Thoracic aorta (tissue), 2 donors: Measurements from ENCODE around the gene LSP1. TPM values are rescaled to one million over a fixed set of nuclear protein-coding genes. Genes with fewer than 3 reads are reported as not detected.

Experiments
- ATAC-seq: fragments of 150-250 bp; one replicate; pipeline ENCODE4 v1.8.0; 2017; ENCODE audit warnings: low read depth; ENCODE audit not compliant: insufficient number of reproducible peaks, low FRiP score
- DNase-seq: peaks from one replicate; pipeline ENCODE4 v3.0.0-alpha.2; 2020; ENCODE audit warnings: low spot score
- H3K27ac ChIP-seq, 2 donors: fragments of 200-600 bp; sonication (generic); 1 replicate in 1 of 2; 2 replicates in 1 of 2; pipeline ENCODE4 v1.5.1; 2016; ENCODE audit warnings: mild to moderate bottlenecking in 2 of 2, moderate library complexity in 2 of 2
- H3K27me3 ChIP-seq: fragments of 200-600 bp; sonication (generic); replicated peaks from 2 replicates; pipeline ENCODE4 v1.6.0; 2016; ENCODE audit warnings: mild to moderate bottlenecking; ENCODE audit not compliant: insufficient read depth
- H3K36me3 ChIP-seq: fragments of 200-600 bp; sonication (generic); one replicate; pipeline ENCODE4 v1.5.1; 2016
- H3K4me1 ChIP-seq, 2 donors: fragments of 200-600 bp; sonication (generic); 1 replicate in 1 of 2; 2 replicates in 1 of 2; pipeline versions ENCODE4 v1.5.1 to v1.6.0; 2016; ENCODE audit warnings: low read depth in 2 of 2, mild to moderate bottlenecking in 1 of 2; ENCODE audit not compliant: control insufficient read depth in 1 of 2
- H3K4me3 ChIP-seq: fragments of 200-600 bp; sonication (generic); 2 replicates; pipeline ENCODE4 v1.5.1; 2016; ENCODE audit warnings: mild to moderate bottlenecking
- H3K9me3 ChIP-seq: fragments of 200-600 bp; sonication (generic); 2 replicates; pipeline ENCODE4 v1.5.1; 2016
- CTCF ChIP-seq: fragments of 200-600 bp; sonication (generic); IDR thresholded peaks from one replicate; pipeline ENCODE4 v1.5.1; 2019; ENCODE audit warnings: antibody characterized with exemption
- total RNA-seq, 2 donors: library from RNA; depleted of rRNA; stranded (reverse); fragments of >200 nt; gene quantifications; one replicate each; pipeline versions ENCODE4 v1.1.0 to v1.2.3, GENCODE V29; 2016

Gene LSP1
- total RNA-seq, 2 donors from 2014 or later, result 23.6 to 40.5 TPM

DNA sequence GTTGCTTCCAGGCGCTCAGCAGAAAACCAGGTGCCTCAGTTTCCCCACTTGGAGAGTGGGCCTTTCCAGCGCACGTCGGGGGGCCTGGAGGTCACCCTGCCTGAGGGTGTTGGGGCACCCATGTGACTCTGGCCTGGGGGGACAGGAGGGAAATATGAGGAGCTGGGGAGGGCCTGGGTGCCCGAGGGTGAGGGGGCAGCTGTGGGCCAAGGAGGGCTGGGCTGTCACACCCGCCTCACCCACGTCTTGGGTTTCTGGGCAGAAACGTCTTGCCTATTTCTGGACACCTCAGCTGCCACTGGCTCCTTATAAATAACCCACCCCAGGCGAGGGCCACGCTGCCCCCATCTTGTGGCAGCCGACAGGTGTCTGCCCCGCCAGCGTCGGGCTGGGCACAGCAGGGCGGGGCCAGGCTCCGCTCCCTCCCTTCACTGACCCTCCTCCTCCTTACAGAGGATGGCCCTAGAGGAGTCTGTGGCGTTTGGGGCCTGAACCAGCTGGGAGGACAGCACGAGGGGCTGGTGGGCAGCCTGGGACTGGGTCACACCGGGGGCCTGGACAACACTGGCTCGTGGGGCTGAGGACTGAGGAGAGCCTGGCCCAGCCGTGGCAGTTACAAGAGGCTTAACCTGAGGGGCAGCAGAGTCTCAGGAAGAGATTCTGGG, 68.2 kb downstream of the LSP1 start:
- Histone ChIP-seq H3K27ac (no peak overlapping the region), H3K36me3 (no peaks in the 10 kb centered on the region), H3K27me3 (no peaks in the 10 kb centered on the region), H3K4me1 (no peaks in the 10 kb centered on the region), H3K9me3 (no peaks in the 10 kb centered on the region), H3K4me3 (no peak overlapping the region)
- no peak for ATAC-seq
- no peak for TF ChIP-seq CTCF
- DNase-seq, result no peak

DNA sequence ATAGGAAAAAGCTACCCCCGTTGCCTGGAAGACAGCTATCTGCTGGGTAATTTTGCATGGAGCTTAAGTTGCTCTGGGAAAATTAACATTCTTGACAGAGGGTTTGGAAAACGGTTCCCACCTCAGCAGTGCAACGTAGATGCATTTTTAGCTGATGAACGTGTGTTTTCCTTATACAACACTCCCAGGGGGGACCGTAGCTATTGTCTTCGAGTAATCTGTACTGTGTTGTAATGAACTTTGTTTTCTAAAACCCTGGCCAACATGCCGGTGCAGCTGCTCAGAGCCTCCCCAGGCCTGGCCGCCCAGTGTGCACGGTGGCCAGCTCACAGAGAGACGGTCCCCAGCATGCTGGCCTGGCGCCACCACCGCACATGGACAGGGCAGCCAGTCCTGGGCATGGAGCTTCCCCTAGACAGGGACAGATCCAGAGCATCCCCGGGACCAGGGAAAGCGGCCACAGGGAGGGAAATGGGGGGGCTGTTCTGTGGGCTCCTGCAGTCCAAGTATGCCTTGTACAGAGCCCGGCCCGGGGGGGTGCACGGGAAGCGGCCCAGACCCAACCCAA, 68.8 kb downstream of the LSP1 start:
- ATAC-seq (no peak), DNase-seq (no peak)
- H3K27ac ChIP-seq, result no peak overlapping the region
- no peak for TF ChIP-seq CTCF
- no peaks in the 10 kb centered on the region for H3K36me3 ChIP-seq
- no peaks in the 10 kb centered on the region for H3K9me3 ChIP-seq
- no peak overlapping the region for H3K4me3 ChIP-seq
- no peaks in the 10 kb centered on the region for H3K27me3 ChIP-seq
- H3K4me1 ChIP-seq, result no peaks in the 10 kb centered on the region

- ATAC-seq, result no peak
- Histone ChIP-seq H3K4me3 (no peak overlapping the region), H3K27ac (no peak overlapping the region), H3K27me3 (no peaks in the 10 kb centered on the region), H3K36me3 (no peaks in the 10 kb centered on the region), H3K4me1 (no peaks in the 10 kb centered on the region), H3K9me3 (no peaks in the 10 kb centered on the region)
- no peak for TF ChIP-seq CTCF
- DNase-seq, result no peak
Measured at GRCh38 chr11:1922481-1923081, 69.7 kb downstream of the LSP1 start.

DNA sequence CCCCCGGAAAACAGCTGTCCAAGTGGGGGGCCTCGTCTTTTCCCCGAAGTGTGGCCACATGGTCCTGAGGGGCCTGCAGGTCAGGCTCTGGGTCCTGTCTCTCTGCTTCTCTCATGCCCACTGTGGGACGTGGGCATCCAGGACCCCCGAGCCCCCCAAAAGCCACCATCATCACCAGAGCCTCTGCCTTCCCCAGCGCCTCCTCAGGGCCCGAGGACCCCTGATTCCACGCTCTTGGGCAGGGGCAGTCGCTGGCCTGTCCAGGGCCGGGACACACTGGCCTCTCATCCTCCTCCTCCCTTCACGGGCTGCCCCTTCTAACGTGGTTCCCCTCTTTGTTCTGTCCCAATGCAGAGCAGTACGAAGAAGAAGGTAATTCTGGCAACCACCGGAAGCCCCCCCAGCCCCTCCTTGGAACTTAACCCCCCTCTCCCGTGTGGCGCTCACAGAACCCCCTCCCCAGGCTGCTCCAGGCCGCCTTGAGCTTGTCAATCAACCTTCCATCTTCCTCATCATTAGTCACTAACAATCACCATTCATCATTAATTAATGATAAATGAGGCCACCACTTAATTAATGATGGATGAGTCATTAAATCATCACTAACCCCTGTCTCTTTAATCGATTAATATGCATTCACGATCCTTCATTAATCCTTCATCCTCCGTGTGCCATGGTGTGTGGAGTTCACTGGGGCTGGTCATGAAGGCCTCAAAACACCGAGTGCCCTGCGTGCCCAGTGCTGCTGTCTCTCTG, 70.5 kb downstream of the LSP1 start:
- ATAC-seq, result no peak
- no peaks in the 10 kb centered on the region for H3K9me3 ChIP-seq
- H3K4me3 ChIP-seq, result no peak overlapping the region
- H3K27ac ChIP-seq, result no peak overlapping the region
- TF ChIP-seq CTCF, result no peak
- no peaks in the 10 kb centered on the region for H3K4me1 ChIP-seq
- H3K36me3 ChIP-seq, result no peaks in the 10 kb centered on the region
- no peaks in the 10 kb centered on the region for H3K27me3 ChIP-seq
- DNase-seq, result no peak

DNA sequence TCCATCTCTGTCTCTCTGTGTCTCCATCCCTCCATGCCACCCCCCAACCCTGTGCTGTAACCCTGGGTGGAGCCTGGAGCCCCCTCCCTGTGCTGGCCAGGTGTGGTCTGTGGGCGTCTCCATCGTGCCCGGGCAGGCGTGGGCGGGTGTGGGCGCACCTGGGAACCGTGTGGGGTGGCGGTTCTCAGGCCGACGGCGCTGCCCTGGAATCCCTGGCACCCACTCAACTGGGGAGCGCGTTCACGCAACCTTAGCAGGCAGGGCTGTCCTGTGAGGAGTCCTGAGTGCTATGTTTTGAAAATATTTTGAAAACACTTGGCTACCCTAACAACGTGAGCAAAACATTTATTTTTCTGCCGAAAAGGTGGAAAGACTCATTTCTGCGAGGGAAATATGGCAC, 71.3 kb downstream of the LSP1 start:
- H3K27ac ChIP-seq, result no peak overlapping the region
- H3K27me3 ChIP-seq, result no peaks in the 10 kb centered on the region
- no peaks in the 10 kb centered on the region for H3K9me3 ChIP-seq
- no peaks in the 10 kb centered on the region for H3K4me1 ChIP-seq
- H3K4me3 ChIP-seq, result no peak overlapping the region
- H3K36me3 ChIP-seq, result no peaks in the 10 kb centered on the region
- ATAC-seq (no peak), DNase-seq (no peak)
- no peak for TF ChIP-seq CTCF
